GM18861 (cell line): Measurements from ENCODE around the gene CDC27.
"Not testable (repeated sequence)": the region's sequence is repeated elsewhere in the genome, so short reads cannot be mapped to it uniquely, and the experiment has no call there.

Experiments used
- ATAC-seq: cut with Tn5 transposase; IDR thresholded peaks from one replicate; pipeline ENCODE4 v1.9.1; 2021; ENCODE audit not compliant: unreplicated experiment

The CDC27 gene

GRCh38 chr17:47135235-47135634, 53.9 kb downstream of the CDC27 start:
- no peak for ATAC-seq

- ATAC-seq = not testable (repeated sequence)
Measured at GRCh38 chr17:47134354-47134753, 54.7 kb downstream of the CDC27 start.

GRCh38 chr17:47131761-47132160, 57.3 kb downstream of the CDC27 start:
- no peak for ATAC-seq

- not testable (repeated sequence) for ATAC-seq
Measured at GRCh38 chr17:47126835-47127234, 62.3 kb downstream of the CDC27 start.

- ATAC-seq = not testable (repeated sequence)
Measured at GRCh38 chr17:47123262-47123661, 65.8 kb downstream of the CDC27 start.

GRCh38 chr17:47120521-47121095, 68.5 kb downstream of the CDC27 start:
- no peak for ATAC-seq

- ATAC-seq = no peak
Measured at GRCh38 chr17:47119746-47120520, 69.2 kb downstream of the CDC27 start.

GRCh38 chr17:47117386-47117785, 71.7 kb downstream of the CDC27 start:
- ATAC-seq = no peak

- no peak for ATAC-seq
Measured at GRCh38 chr17:47106130-47106529, 83.0 kb downstream of the CDC27 start.

GRCh38 chr17:47105246-47105645, 83.8 kb downstream of the CDC27 start:
- not testable (repeated sequence) for ATAC-seq

GRCh38 chr17:47102914-47103313, 86.2 kb downstream of the CDC27 start:
- no peak for ATAC-seq

GRCh38 chr17:47099987-47100711, 88.9 kb downstream of the CDC27 start:
- peak; percentile 93 for ATAC-seq

- no peak for ATAC-seq
Measured at GRCh38 chr17:47099451-47099986, 89.6 kb downstream of the CDC27 start.

- no peak for ATAC-seq
Measured at GRCh38 chr17:47096343-47096742, 92.8 kb downstream of the CDC27 start.

GRCh38 chr17:47095268-47095667, 93.8 kb downstream of the CDC27 start:
- ATAC-seq = no peak

- ATAC-seq = no peak
Measured at GRCh38 chr17:47087093-47087492, 102.0 kb downstream of the CDC27 start.

- ATAC-seq = no peak
Measured at GRCh38 chr17:47085736-47086135, 103.4 kb downstream of the CDC27 start.

- ATAC-seq = no peak
Measured at GRCh38 chr17:47078801-47079200, 110.3 kb downstream of the CDC27 start.

GRCh38 chr17:47077576-47077975, 111.5 kb downstream of the CDC27 start:
- no peak for ATAC-seq

GRCh38 chr17:47076171-47076570, 112.9 kb downstream of the CDC27 start:
- ATAC-seq = no peak

- not testable (repeated sequence) for ATAC-seq
Measured at GRCh38 chr17:47074361-47074760, 114.7 kb downstream of the CDC27 start.

- not testable (repeated sequence) for ATAC-seq
Measured at GRCh38 chr17:47073629-47074028, 115.5 kb downstream of the CDC27 start.
